DMS79 (cell line): ENCODE measurements around the gene YIPF2.
"Not testable (repeated sequence)": the region's sequence is repeated elsewhere in the genome, so short reads cannot be mapped to it uniquely, and the experiment has no call there.

ENCODE experiments used
- DNase-seq: peaks from one replicate; lab custom pipeline; 2025; lab: John Stamatoyannopoulos, UW

YIPF2 gene

DNA sequence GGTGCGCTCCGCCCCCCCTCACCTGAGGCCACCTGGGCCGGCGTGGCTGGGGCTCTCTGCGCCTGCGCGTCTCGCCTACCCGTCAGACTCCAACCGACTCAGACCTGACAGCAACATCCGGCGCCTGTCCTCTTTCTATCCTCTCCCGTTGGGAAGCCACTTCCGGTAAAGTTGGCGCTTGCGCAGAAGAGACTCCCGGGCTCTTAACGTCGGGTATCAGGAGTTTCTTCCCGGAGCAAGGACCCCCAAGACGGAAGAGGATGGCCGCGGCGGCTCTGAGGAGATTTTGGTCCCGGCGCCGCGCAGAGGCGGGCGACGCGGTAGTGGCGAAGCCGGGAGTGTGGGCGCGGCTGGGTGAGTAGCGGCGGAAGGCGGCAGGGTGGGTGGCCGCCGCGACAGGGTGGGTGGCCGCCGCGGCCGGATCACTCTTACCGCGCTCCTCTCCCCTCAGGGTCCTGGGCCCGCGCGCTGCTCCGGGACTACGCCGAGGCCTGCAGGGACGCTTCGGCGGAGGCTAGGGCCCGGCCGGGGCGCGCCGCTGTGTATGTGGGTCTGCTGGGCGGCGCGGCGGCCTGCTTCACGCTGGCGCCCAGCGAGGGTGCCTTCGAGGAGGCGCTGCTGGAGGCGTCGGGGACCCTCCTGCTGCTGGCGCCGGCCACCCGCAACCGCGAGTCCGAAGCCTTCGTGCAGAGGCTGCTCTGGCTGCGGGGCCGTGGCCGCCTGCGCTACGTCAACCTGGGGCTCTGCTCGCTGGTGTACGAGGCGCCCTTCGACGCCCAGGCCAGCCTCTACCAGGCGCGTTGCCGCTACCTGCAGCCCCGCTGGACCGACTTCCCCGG is at the start of gene YIPF2, which contains the start of gene TIMM29:
Gene YIPF2, minus strand, starts transcription at position 77 of the 839 bp plus-strand sequence. CDS start 229 bp downstream, outside the sequence.
Gene TIMM29, plus strand, starts transcription at position 249 of the 839 bp plus-strand sequence. Its CDS starts 12 bp downstream, at position 261.
- peak; percentile 99 for DNase-seq

DNA sequence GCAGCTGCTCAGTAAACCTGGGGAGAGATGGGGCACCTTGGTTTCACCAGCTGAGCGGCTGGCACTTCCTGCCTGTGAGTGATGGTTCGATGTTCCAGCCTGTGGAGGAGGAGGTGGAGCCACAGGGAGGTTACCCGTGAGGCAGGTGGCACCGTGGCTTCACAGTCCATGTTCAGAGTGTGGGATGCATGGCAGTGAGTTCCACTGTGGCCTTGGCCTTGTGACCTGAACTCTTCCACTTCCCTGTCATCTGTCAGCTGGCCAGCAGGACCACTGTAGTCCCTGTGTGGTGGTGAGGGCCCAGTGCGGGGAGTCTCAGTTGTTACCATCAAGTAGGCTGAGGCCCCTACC is 49.3 kb upstream of the YIPF2 start:
- no peak for DNase-seq

DNA sequence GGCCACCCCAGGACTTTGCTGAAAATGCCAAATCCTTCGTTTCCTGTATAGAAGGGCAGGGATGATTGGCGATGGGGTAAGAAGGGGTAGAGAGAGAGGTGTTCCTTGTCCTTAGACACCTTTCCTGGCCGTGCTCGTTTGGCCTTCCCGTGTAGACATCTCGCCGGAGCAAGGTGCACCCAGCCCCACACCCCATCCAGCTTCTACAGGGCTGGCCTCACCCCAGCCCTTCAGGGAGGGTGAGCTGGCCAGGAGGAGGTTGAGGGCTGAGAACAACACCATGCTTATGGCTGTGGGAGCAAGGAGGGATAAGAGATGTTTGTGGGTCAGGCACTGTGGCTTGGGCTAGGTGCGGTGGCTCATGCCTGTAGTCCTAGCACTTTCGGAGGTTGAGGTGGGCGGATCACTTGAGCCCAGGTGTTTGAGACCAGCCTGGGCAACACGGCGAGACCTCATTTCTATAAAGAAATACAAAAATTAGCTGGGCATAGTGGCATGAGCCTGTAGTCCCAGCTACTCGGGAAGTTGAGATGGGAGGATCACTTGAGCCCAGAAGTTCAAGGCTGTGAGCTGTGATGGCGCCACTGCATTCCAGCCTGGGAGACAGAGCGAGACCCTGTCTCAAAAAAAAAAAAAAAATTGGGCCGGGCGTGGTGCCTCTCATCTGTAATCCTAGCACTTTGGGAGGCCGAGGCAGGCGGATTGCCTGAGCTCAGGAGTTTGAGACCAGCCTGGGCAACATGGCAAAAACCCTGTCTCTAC is 47.9 kb upstream of the YIPF2 start:
- DNase-seq = no peak

DNA sequence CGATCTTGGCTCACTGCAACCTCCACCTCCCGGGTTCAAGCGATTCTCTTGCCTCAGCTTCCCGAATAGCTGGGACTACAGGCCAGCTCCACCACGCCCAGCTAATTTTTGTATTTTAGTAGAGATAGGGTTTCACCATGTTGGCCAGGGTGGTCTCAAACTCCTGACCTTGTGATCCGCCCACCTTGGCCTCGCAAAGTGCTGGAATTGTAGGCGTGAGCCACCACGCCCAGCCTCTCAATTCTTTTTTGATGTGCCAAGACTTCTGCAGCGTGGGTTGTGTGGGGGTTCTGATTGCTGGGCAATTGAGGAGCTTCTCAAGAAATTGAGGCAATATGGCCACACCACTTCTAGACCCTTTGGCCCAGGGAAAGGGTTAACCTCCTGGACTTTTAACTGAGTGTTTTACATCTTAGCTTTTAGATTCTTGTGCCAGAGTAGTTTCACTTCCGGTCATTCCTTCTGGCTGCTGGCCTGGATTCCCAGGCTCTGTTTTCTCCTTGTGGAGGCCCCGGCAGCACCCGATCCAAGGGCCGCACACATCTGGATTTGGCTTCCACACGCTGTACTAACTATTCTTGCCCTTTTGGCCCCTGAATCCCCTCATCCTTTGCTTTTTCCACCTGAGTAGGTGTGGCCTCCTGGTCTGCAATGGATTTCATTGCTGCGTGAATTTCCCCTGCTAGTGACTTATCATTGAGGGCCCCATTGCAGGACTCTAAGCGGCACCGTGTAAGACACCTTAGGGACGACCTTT is 47.1 kb upstream of the YIPF2 start:
- no peak for DNase-seq

GRCh38 chr19:10971107-10971726 is 42.8 kb upstream of the YIPF2 start:
- no peak for DNase-seq

DNA sequence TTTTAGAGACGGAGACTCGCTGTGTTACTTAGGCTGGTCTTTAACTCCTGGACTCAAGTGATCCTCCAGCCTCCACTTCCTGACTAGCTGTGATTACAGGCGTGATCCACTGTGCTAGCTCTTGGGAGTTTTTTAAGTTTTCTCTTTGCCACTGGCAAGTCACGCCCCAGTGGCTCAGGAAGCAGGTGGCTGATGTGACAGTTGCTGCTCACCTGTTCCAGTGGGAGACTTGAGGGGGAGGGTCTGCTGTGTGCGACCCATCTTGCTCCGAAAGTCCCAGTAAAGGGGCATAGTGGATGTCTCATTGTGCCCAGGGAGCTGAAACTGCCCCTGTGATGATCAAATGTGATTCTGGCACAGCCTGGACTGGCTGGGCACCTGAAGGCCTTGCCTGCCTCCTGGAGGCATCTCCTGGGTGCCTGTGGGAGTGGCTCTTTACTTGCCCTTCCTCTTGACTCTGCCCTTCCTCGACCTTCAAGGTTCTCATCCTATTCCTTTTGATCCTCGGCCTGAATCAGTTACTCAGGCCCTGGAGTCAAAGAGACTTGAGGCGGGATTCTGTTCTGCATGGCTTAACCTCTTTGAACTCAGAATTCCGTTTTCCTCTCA is 40.2 kb upstream of the YIPF2 start:
- DNase-seq = peak; percentile 79

GRCh38 chr19:10966809-10967208 is 38.4 kb upstream of the YIPF2 start:
- no peak for DNase-seq

- peak; percentile 16 for DNase-seq
Observed at GRCh38 chr19:10965398-10965797, 37.0 kb upstream of the YIPF2 start.

DNA sequence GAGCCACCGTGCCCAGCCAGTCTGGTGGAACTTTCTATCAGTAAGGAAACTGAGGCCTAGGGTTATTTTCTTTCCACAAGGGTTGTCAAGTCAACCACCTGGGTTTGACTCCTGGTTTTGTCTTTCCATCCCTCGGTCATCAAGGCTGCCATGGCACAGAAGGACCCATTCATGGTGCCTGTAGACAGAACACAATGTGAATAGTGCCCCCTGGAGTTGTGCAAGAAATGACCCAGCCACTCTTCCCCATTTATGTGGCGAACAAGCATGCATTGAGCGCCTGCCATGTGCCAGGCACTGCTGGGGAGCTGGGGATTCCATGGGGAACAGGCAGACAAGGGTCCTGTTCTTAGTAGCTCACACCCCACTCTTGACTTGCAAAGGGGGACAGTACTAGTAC is 36.5 kb upstream of the YIPF2 start:
- no peak for DNase-seq

- DNase-seq = no peak
Observed at GRCh38 chr19:10963865-10964264, 35.4 kb upstream of the YIPF2 start.

DNA sequence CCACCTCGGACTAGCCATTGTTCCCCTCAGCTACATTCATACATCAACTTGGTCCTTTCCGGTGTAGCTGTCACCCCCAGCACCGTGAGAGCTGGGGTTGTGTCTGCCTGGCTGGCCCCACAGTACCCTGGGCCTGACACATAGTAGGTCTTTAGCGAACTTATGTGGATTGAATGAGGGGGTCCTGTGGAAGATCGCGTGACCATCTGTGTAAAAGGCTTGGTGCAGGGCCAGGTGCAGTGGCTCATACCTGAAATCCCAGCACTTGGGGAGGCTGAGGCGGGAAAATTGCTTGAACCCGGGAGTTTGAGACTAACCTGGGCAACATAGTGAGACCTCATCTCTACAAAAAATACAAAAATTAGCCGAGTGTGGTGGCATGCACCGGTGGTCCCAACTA is 34.4 kb upstream of the YIPF2 start:
- no peak for DNase-seq

- DNase-seq = no peak
Observed at GRCh38 chr19:10961073-10961860, 32.8 kb upstream of the YIPF2 start.

GRCh38 chr19:10960314-10961072 is 32.1 kb upstream of the YIPF2 start, which contains the start of gene SMARCA4:
Gene SMARCA4, plus strand, starts transcription at chr19:10961030. Its CDS starts 23,122 bp downstream, at chr19:10984152.
- peak; percentile 91 for DNase-seq

DNA sequence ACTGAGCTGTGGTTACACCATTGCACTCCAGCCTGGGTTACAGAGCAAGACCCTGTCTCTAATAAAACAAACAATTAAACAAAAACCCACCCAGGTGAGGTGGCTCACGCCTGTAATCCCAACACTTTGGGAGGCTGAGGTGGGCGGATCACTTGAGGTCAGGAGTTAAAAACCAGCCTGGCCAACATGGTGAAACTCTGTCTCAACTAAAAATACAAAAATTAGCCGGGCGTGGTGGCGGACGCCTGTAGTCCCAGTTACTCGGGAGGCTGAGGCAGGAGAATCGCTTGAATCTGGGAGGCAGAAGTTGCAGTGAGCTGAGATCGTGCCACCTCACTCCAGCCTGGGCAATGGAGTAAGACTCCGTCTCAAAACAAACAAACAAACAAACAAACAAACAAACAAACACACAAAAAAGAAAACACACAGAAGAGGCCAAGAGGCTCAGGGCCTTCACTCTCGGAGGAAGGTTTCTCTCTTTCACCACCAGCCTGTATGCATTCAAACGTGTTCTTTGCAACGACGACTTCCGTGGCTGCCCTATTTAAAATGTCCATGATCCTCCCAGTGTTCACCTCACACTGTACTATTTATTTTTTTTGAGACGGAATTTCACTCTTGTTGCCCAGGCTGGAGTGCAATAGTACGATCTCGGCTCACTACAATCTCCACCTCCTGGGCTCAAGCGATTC is 31.0 kb upstream of the YIPF2 start:
- not testable (repeated sequence) for DNase-seq

GRCh38 chr19:10952809-10953208 is 24.4 kb upstream of the YIPF2 start:
- no peak for DNase-seq

DNA sequence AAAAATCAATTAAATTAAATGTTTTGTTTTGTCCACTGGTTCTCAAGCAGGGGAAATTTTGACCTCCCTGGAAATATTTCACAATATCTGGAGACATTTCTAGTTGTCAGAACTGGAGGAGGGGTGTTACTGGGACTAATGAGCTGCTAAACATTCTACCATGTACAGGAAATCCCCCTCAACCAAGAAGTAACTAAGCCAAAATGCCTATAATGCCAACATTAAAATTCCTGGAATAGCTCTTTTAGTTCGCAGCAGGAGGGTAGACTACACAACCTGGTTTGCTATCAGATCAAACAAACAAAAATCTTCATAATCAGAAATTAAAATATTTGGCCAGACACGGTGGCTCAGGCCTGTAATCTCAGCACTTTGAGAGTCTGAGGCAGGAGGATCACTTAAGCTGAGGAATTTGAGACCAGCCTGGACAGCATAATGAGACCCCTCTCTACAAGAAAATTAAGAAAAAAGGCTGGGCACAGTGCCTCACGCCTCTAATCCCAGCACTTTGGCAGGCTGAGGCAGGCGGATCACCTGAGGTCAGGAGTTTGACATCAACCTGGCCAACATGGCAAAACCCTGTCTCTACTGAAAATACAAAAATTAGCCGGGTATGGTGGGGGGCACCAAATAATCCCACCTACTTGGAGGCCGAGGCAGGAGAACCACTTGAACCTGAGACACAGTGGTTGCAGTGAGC is 18.7 kb upstream of the YIPF2 start:
- DNase-seq = no peak

GRCh38 chr19:10945264-10945663 is 16.8 kb upstream of the YIPF2 start:
- DNase-seq = no peak

- not testable (repeated sequence) for DNase-seq
Observed at GRCh38 chr19:10943412-10943811, 15.0 kb upstream of the YIPF2 start.

- DNase-seq = not testable (repeated sequence)
Observed at GRCh38 chr19:10941649-10942048, 13.2 kb upstream of the YIPF2 start.
